NAMALWA (cell line): ENCODE measurements around the gene CACNA1S.

Experiments
- DNase-seq: peaks from one replicate; pipeline ENCODE4 v3.0.0-alpha.2; 2015; ENCODE audit warnings: low spot score

Gene CACNA1S

GRCh38 chr1:201032408-201032807, 79.8 kb downstream of the CACNA1S start:
- DNase-seq = no peak

- no peak for DNase-seq
Observed at GRCh38 chr1:201028461-201028889, 83.8 kb downstream of the CACNA1S start.

- peak; percentile 47 for DNase-seq
Observed at GRCh38 chr1:201026836-201027235, 85.4 kb downstream of the CACNA1S start.

GRCh38 chr1:201026234-201026633, 86.0 kb downstream of the CACNA1S start:
- no peak for DNase-seq

- DNase-seq = peak; percentile 45
Observed at GRCh38 chr1:201025571-201026002, 86.6 kb downstream of the CACNA1S start.

GRCh38 chr1:201024625-201024998, 87.6 kb downstream of the CACNA1S start:
- DNase-seq = peak; percentile 25

GRCh38 chr1:201023920-201024624, 88.2 kb downstream of the CACNA1S start:
- DNase-seq = no peak

GRCh38 chr1:201023517-201023902, 88.7 kb downstream of the CACNA1S start, which contains the start of gene KIF21B:
TSS of gene KIF21B (minus strand) at chr1:201023714. CDS start at chr1:201023383, 331 bp downstream.
- DNase-seq = peak; percentile 92

GRCh38 chr1:201022820-201023516, 89.3 kb downstream of the CACNA1S start:
- DNase-seq = peak; percentile 58

GRCh38 chr1:201022493-201022819, 89.8 kb downstream of the CACNA1S start:
- peak; percentile 51 for DNase-seq

GRCh38 chr1:201021630-201022492, 90.4 kb downstream of the CACNA1S start:
- DNase-seq = peak; percentile 82

GRCh38 chr1:201020721-201021629, 91.3 kb downstream of the CACNA1S start:
- DNase-seq = peak; percentile 69

- DNase-seq = peak; percentile 63
Observed at GRCh38 chr1:201020040-201020591, 92.1 kb downstream of the CACNA1S start.

GRCh38 chr1:201019321-201019977, 92.8 kb downstream of the CACNA1S start:
- peak; percentile 94 for DNase-seq

- DNase-seq = peak; percentile 24
Observed at GRCh38 chr1:201017828-201018163, 94.4 kb downstream of the CACNA1S start.

- DNase-seq = peak; percentile 81
Observed at GRCh38 chr1:201016943-201017827, 95.0 kb downstream of the CACNA1S start.

GRCh38 chr1:201016211-201016651, 96.0 kb downstream of the CACNA1S start:
- DNase-seq = no peak

GRCh38 chr1:201015551-201016091, 96.6 kb downstream of the CACNA1S start:
- DNase-seq = peak; percentile 42

- peak; percentile 48 for DNase-seq
Observed at GRCh38 chr1:201014816-201015200, 97.4 kb downstream of the CACNA1S start.
